ENCODE data around the gene CYREN.

DNA sequence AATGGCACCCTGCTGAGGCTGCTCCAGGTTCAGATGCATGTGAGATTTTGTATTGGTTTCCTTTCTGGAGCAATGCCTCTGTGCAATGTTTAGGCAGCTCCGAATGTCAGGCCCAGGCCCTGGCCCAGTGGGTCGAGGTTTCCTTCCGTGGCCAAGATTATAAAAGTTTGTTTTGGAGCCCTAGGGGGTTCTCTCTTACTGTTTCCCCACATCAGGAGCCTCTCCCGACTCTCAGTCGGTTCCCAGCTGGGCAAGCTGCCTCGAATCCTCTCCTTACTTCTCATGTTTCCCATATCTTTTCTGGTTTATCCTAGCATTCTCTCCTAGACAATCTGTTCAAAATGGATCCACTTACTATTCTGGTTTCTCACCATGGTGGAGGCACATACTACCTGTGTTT, 11.6 kb downstream of the CYREN start:
- TF ChIP-seq, protein P1, sequence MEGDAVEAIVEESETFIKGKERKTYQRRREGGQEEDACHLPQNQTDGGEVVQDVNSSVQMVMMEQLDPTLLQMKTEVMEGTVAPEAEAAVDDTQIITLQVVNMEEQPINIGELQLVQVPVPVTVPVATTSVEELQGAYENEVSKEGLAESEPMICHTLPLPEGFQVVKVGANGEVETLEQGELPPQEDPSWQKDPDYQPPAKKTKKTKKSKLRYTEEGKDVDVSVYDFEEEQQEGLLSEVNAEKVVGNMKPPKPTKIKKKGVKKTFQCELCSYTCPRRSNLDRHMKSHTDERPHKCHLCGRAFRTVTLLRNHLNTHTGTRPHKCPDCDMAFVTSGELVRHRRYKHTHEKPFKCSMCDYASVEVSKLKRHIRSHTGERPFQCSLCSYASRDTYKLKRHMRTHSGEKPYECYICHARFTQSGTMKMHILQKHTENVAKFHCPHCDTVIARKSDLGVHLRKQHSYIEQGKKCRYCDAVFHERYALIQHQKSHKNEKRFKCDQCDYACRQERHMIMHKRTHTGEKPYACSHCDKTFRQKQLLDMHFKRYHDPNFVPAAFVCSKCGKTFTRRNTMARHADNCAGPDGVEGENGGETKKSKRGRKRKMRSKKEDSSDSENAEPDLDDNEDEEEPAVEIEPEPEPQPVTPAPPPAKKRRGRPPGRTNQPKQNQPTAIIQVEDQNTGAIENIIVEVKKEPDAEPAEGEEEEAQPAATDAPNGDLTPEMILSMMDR (conservative IDR thresholded peaks at IDR 0.05; ENCODE audit: low read depth, low read length) = no peak
- no peak for TF ChIP-seq EZH2 (IDR thresholded peaks at IDR 0.05; ENCODE audit: borderline replicate concordance, low read depth, low read length, poor library complexity, severe bottlenecking)
